IMR-90 (cell line): ENCODE results near the gene ST6GAL2. TPM values are rescaled to one million over a fixed set of nuclear protein-coding genes. Genes with fewer than 3 reads are reported as not detected.

ENCODE experiments used
- ATAC-seq: fragments of 200-7000 bp; cut with Tn5 transposase; 2 replicates; pipeline ENCODE4 v1.9.1; 2020; ENCODE audit warnings: low read depth, mild to moderate bottlenecking, moderate library complexity
- BruUV-seq: library from RNA; stranded (reverse); fragments of 400-500 nt; replicated peaks from 2 replicates; lab custom pipeline; 2021; lab: Mats Ljungman, UMichigan
- CTCF ChIA-PET: fragments of 300-600 bp; formaldehyde crosslinking; extraction: SDS; loops from one replicate; lab custom pipeline; 2021; ENCODE audit warnings: antibody characterized with exemption; lab: Yijun Ruan, JAX
- POLR2A ChIA-PET: fragments of 300-600 bp; sonication (Branson Sonifier 250); formaldehyde crosslinking; loops from one replicate; lab custom pipeline; 2022; ENCODE audit warnings: antibody characterized with exemption; ENCODE audit not compliant: unreplicated experiment; lab: Charles Lee
- DNase-seq: peaks from one replicate; pipeline ENCODE4 v3.0.0; 2013
- H2AFZ ChIP-seq: replicated peaks from 2 replicates; pipeline ENCODE3; 2013; ENCODE audit warnings: low read length, mild to moderate bottlenecking; ENCODE audit not compliant: poor library complexity
- H2AK5ac ChIP-seq: 2 replicates; pipeline ENCODE4 v1.6.1; 2013; ENCODE audit warnings: low read depth, low read length, inconsistent platforms
- H2AK9ac ChIP-seq: replicated peaks from 2 replicates; pipeline ENCODE3; 2013; ENCODE audit warnings: mild to moderate bottlenecking, low read depth, low read length, moderate library complexity; ENCODE audit not compliant: poor library complexity
- H2BK120ac ChIP-seq: 2 replicates; pipeline ENCODE4 v1.6.1; 2013; ENCODE audit warnings: low read depth, low read length, inconsistent platforms
- H2BK15ac ChIP-seq: 3 replicates; pipeline ENCODE4 v1.6.1; 2013; ENCODE audit warnings: low read depth, low read length, inconsistent platforms
- H2BK20ac ChIP-seq: 2 replicates; pipeline ENCODE4 v1.6.1; 2013; ENCODE audit warnings: low read depth, mild to moderate bottlenecking, inconsistent platforms, low read length, moderate library complexity
- H2BK5ac ChIP-seq: 2 replicates; pipeline ENCODE4 v1.6.1; 2013; ENCODE audit warnings: mild to moderate bottlenecking, low read depth, low read length, inconsistent platforms; ENCODE audit not compliant: poor library complexity, severe bottlenecking
- H3K14ac ChIP-seq: replicated peaks from 2 replicates; pipeline ENCODE4 v1.6.1; 2013; ENCODE audit warnings: low read depth, low read length, inconsistent platforms
- H3K18ac ChIP-seq: 2 replicates; pipeline ENCODE4 v1.6.1; 2013; ENCODE audit warnings: low read depth, low read length, control low read depth
- H3K23ac ChIP-seq: 2 replicates; pipeline ENCODE4 v1.6.1; 2013; ENCODE audit warnings: low read depth, low read length, inconsistent platforms
- H3K27ac ChIP-seq: 2 replicates; pipeline ENCODE4 v1.5.1; 2013; ENCODE audit warnings: mild to moderate bottlenecking, control low read depth, low read length; ENCODE audit not compliant: insufficient read depth
- H3K27me3 ChIP-seq: 2 replicates; pipeline ENCODE4 v1.6.1; 2013; ENCODE audit warnings: low read length; ENCODE audit not compliant: control insufficient read depth, insufficient read depth
- H3K36me3 ChIP-seq: 2 replicates; pipeline ENCODE4 v1.6.1; 2013; ENCODE audit warnings: low read length, mixed read lengths; ENCODE audit not compliant: control insufficient read depth, insufficient read depth
- H3K4ac ChIP-seq: 2 replicates; pipeline ENCODE4 v1.6.1; 2013; ENCODE audit warnings: low read depth, low read length, inconsistent platforms
- H3K4me1 ChIP-seq: 2 replicates; pipeline ENCODE4 v1.6.1; 2013; ENCODE audit warnings: low read length, mixed read lengths; ENCODE audit not compliant: control insufficient read depth, insufficient read depth
- H3K4me2 ChIP-seq: 2 replicates; pipeline ENCODE4 v1.6.1; 2013; ENCODE audit warnings: low read depth, mild to moderate bottlenecking, control low read depth, low read length, moderate library complexity
- H3K4me3 ChIP-seq: 2 replicates; pipeline ENCODE4 v1.5.1; 2013; ENCODE audit warnings: low read depth, mild to moderate bottlenecking, control low read depth, low read length, moderate library complexity; ENCODE audit not compliant: insufficient read depth
- H3K56ac ChIP-seq: 2 replicates; pipeline ENCODE4 v1.6.1; 2013; ENCODE audit warnings: low read length, inconsistent platforms; ENCODE audit not compliant: insufficient read depth; ENCODE audit errors: extremely low read depth
- H3K79me1 ChIP-seq, 2 experiments: 2 replicates each; pipeline ENCODE4 v1.6.1; 2013; ENCODE audit warnings: low read length in 2 of 2, inconsistent platforms in 1 of 2, low read depth in 1 of 2
- H3K9ac ChIP-seq: 2 replicates; pipeline ENCODE4 v1.6.1; 2013; ENCODE audit warnings: low read depth, low read length, control low read depth
- H3K9me1 ChIP-seq: 2 replicates; pipeline ENCODE4 v1.6.1; 2013; ENCODE audit warnings: low read length, inconsistent platforms; ENCODE audit not compliant: insufficient read depth
- H3K9me3 ChIP-seq: 2 replicates; pipeline ENCODE4 v1.6.1; 2013; ENCODE audit warnings: low read length; ENCODE audit not compliant: control insufficient read depth, insufficient read depth
- H4K20me1 ChIP-seq: 2 replicates; pipeline ENCODE4 v1.6.1; 2013; ENCODE audit warnings: low read length, inconsistent platforms; ENCODE audit not compliant: insufficient read depth
- H4K5ac ChIP-seq: 2 replicates; pipeline ENCODE4 v1.6.1; 2013; ENCODE audit warnings: mild to moderate bottlenecking, low read depth, low read length, control low read depth
- H4K8ac ChIP-seq, 2 experiments: 2 replicates each; pipeline ENCODE4 v1.6.1; 2013; ENCODE audit warnings: low read depth in 2 of 2, low read length in 2 of 2, control low read depth in 1 of 2, inconsistent platforms in 1 of 2
- H4K91ac ChIP-seq: 2 replicates; pipeline ENCODE4 v1.6.1; 2013; ENCODE audit warnings: low read depth, low read length, inconsistent platforms; ENCODE audit not compliant: insufficient read depth
- BHLHE40 ChIP-seq: fragments of 150-350 bp; IDR thresholded peaks from 2 replicates; pipeline ENCODE4 v1.6.1; 2016; ENCODE audit warnings: mild to moderate bottlenecking, low read depth, low read length
- MAFK ChIP-seq: IDR thresholded peaks from 2 replicates; pipeline ENCODE4 v1.6.1; 2012; ENCODE audit warnings: low read depth, low read length, improper control_type of control experiment
- RAD21 ChIP-seq: IDR thresholded peaks from 2 replicates; pipeline ENCODE4 v1.6.1; 2012; ENCODE audit warnings: low read length, improper control_type of control experiment
- RCOR1 ChIP-seq: IDR thresholded peaks from 2 replicates; pipeline ENCODE4 v1.6.1; 2012; ENCODE audit warnings: mild to moderate bottlenecking, low read length, improper control_type of control experiment; ENCODE audit not compliant: insufficient replicate concordance
- SMC3 ChIP-seq: fragments of 150-350 bp; IDR thresholded peaks from 2 replicates; pipeline ENCODE4 v1.6.1; 2016; ENCODE audit warnings: low read depth, mild to moderate bottlenecking, antibody characterized with exemption, low read length, moderate library complexity
- WGBS, 2 experiments: methylation state at CpG; one replicate each; pipeline versions ENCODE4 v1.1.5 to v1.1.7; 2013; ENCODE audit warnings: missing lambda C conversion rate in 2 of 2; ENCODE audit not compliant: insufficient read length in 1 of 2; ENCODE audit errors: extremely low coverage in 2 of 2; 5-methylcytosine and 5-hydroxymethylcytosine counted together
- dilution Hi-C: fragments of 300-500 bp; cut with HindIII; formaldehyde crosslinking; loops from one replicate; pipeline ENCODE4 v1.14.3; 2018; ENCODE audit warnings: low sequenced_read_pairs; ENCODE audit not compliant: unreplicated experiment
- in situ Hi-C: fragments of 300-500 bp; cut with MboI; formaldehyde crosslinking; loops from 3 replicates; pipeline ENCODE4 v1.14.3; 2019; ENCODE audit warnings: low sequenced_read_pairs, inconsistent platforms, mixed read lengths
- intact Hi-C: fragments of 100-400 bp; cut with micrococcal nuclease; formaldehyde crosslinking; loops from 2 replicates; pipeline ENCODE4 v1.10.0; 2022
- polyA plus RNA-seq, 3 experiments: library from polyadenylated mRNA; depleted of rRNA; stranded (reverse); fragments of >200 nt; gene quantifications; 2 replicates each; pipeline ENCODE4 v1.2.3, GENCODE V29; 2012; ENCODE audit warnings: low replicate concordance in 1 of 3
- total RNA-seq: library from RNA; depleted of rRNA; stranded (reverse); fragments of >200 nt; gene quantifications from 2 replicates; pipeline ENCODE4 v1.2.3, GENCODE V29; 2012
- TF ChIP-seq, protein P1 (sequence below): conservative IDR thresholded peaks from 2 replicates; pipeline ENCODE4 v1.5.1; 2012; ENCODE audit warnings: mild to moderate bottlenecking, low read depth, low read length, improper control_type of control experiment

The ST6GAL2 gene
- total and polyA plus RNA-seq, 2 of the 4 experiments (the other 2 are of a cell fraction) = not detected

DNA sequence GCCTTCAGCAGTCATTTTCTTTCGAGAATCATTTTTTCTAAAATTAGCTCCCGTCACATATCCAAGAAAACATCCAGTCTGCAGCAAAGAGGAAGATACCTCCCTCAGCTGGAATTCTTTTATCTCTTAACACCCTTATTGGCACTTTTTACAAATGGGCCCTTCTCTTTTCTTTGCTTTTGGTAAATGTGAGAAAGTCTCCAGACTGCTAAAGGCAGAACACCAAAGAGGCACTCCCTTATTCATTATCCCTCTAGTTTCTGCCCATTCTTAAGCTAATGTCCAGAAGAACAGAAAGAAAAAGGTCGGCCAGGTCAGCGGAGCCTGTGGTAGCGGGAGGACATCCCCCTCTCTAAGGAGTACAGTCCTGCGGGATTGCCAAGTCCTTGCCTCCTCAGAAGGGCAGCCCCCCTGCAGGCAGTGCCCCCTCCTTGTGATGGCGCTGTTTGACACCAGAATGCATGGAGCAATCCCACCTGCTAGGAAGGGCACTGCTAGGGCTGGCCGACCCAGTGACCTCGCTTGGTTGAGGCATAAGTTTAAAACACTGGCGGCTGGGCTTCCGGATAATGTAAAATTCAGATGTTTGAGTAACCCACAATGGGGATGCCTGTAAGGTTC lies 34.0 kb downstream of the ST6GAL2 start:
- H3K4ac ChIP-seq = no peak overlapping the region
- no peak overlapping the region for H2AK5ac ChIP-seq
- H3K56ac ChIP-seq = no peak overlapping the region
- no peak overlapping the region for H3K9ac ChIP-seq
- H3K27me3 ChIP-seq = no peaks in the 10 kb centered on the region
- ChIA-PET CTCF (no interaction called here), POLR2A (no interaction called here)
- no peak overlapping the region for H3K18ac ChIP-seq
- H3K9me1 ChIP-seq = no peaks in the 10 kb centered on the region
- dilution Hi-C loops = no loop called here
- BruUV-seq = no TSS peak
- no peak overlapping the region for H2BK120ac ChIP-seq
- WGBS, 2 experiments = no CpG with 5 or more reads among the region's 11 CpGs
- no peak overlapping the region for H3K14ac ChIP-seq
- no peak for TF ChIP-seq RAD21
- TF ChIP-seq MAFK = no peak
- TF ChIP-seq SMC3 = no peak
- TF ChIP-seq, protein P1, sequence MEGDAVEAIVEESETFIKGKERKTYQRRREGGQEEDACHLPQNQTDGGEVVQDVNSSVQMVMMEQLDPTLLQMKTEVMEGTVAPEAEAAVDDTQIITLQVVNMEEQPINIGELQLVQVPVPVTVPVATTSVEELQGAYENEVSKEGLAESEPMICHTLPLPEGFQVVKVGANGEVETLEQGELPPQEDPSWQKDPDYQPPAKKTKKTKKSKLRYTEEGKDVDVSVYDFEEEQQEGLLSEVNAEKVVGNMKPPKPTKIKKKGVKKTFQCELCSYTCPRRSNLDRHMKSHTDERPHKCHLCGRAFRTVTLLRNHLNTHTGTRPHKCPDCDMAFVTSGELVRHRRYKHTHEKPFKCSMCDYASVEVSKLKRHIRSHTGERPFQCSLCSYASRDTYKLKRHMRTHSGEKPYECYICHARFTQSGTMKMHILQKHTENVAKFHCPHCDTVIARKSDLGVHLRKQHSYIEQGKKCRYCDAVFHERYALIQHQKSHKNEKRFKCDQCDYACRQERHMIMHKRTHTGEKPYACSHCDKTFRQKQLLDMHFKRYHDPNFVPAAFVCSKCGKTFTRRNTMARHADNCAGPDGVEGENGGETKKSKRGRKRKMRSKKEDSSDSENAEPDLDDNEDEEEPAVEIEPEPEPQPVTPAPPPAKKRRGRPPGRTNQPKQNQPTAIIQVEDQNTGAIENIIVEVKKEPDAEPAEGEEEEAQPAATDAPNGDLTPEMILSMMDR = no peak
- TF ChIP-seq RCOR1 = no peak
- TF ChIP-seq BHLHE40 = no peak
- H3K36me3 ChIP-seq = no peaks in the 10 kb centered on the region
- H3K4me3 ChIP-seq = no peak overlapping the region
- no peak overlapping the region for H4K8ac ChIP-seq
- intact Hi-C loops = no loop called here
- no peak overlapping the region for H4K5ac ChIP-seq
- H2BK15ac ChIP-seq = no peak overlapping the region
- H3K9me3 ChIP-seq = no peaks in the 10 kb centered on the region; the same call in 1 of the 2 replicates
- H3K23ac ChIP-seq = no peak overlapping the region
- ATAC-seq (no peak), DNase-seq (no peak)
- H4K20me1 ChIP-seq = no peaks in the 10 kb centered on the region
- no peak overlapping the region for H2AK9ac ChIP-seq
- H2AFZ ChIP-seq = no peak overlapping the region
- no peaks in the 10 kb centered on the region for H3K4me1 ChIP-seq
- H4K91ac ChIP-seq = no peak overlapping the region
- in situ Hi-C loops = no loop called here
- no peak overlapping the region for H3K27ac ChIP-seq
- H3K4me2 ChIP-seq = no peak overlapping the region
- H2BK5ac ChIP-seq = no peak overlapping the region
- no peak overlapping the region for H2BK20ac ChIP-seq
- H3K79me1 ChIP-seq = no peaks in the 10 kb centered on the region
